ENCODE results near the gene SPATS2L.
A peak's percentile ranks its signal among the peaks of the same experiment; 100 is the strongest.

The SPATS2L gene

GRCh38 chr2:200492656-200493055 is 186.2 kb downstream of the SPATS2L start:
- no peaks in the 10 kb centered on the region for H3K9me3 Mint-ChIP-seq
- no peaks in the 10 kb centered on the region for H3K27me3 Mint-ChIP-seq
- no peak overlapping the region for H3K27ac Mint-ChIP-seq
- H3K36me3 Mint-ChIP-seq (ENCODE audit: low read depth): peaks cover 83% of the 10 kb centered on the region
- intact Hi-C loops (cut with micrococcal nuclease): no loop called here
- no peaks in the 10 kb centered on the region for H3K4me1 Mint-ChIP-seq (ENCODE audit: low read depth)
- H3K4me3 Mint-ChIP-seq: no peak overlapping the region

- Mint-ChIP-seq H3K36me3 (ENCODE audit: low read depth) (peaks cover 97% of the 10 kb centered on the region), H3K27ac (no peak overlapping the region), H3K4me1 (ENCODE audit: low read depth) (no peaks in the 10 kb centered on the region), H3K27me3 (no peaks in the 10 kb centered on the region), H3K4me3 (no peak overlapping the region), H3K9me3 (no peaks in the 10 kb centered on the region)
- intact Hi-C loops (cut with micrococcal nuclease): no loop called here
Measured at GRCh38 chr2:200494048-200494447, 187.6 kb downstream of the SPATS2L start.

DNA sequence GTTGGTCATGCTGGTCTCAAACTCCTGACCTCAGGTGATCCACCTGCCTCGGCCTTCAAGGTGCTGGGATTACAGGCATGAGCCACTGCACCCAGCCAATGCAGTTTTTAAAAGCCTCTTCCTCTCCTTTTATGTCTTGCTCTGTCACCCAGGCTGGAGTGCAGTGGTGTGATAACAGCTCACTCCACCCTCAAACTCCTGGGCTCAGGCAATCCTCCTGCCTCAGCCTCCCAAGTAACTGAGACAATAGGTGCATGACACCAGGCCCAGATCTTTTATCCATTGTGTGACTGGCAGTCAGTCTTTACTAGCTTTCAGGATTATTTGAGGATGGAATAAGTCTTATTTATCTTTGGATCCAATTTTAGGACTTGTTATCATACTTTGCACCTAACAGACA is 190.2 kb downstream of the SPATS2L start:
- intact Hi-C loops (cut with micrococcal nuclease): no loop called here
- H3K4me1 Mint-ChIP-seq (ENCODE audit: low read depth): no peaks in the 10 kb centered on the region
- H3K27ac Mint-ChIP-seq: no peak overlapping the region

DNA sequence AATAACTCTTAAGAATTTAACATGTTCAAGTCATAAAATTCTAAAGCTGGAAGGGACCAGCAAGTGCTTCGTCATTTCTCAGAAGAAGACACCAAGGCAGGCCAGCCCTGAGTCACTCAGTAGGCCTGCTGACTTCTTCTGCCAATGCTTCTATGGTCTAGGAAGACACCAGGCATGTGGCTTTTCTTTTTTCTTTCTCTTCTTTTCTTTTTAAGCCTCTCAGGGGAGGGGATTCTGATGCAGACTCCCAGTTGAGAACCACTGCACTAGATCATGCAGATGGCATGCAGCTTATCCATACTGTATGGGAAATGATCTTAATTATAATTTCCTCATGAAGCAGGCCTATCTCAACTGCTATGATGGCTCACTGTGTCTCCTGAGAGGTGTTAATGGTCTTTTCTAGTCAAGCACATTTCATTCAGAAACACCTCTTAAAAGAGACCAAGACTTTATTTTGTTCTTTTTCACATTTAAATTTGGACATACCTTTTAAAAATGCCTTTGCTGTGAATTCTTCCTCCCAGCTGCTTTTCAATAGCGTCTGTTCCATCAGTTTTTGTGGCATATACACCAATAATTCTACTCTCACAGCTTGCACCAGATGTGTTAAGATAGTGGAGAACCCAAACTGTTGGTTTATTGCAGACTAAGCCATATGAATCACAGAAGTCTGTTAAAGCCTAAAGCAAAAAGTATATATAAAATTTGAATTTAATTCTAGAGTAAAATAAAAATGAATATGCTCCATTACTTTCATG is 192.1 kb downstream of the SPATS2L start:
- H3K9me3 Mint-ChIP-seq: no peaks in the 10 kb centered on the region
- intact Hi-C loops (cut with micrococcal nuclease): no loop called here
- no peak overlapping the region for H3K4me3 Mint-ChIP-seq
- peaks cover 76% of the 10 kb centered on the region for H3K36me3 Mint-ChIP-seq (ENCODE audit: low read depth)
- no peaks in the 10 kb centered on the region for H3K27me3 Mint-ChIP-seq
- H3K4me1 Mint-ChIP-seq (ENCODE audit: low read depth): no peaks in the 10 kb centered on the region
- H3K27ac Mint-ChIP-seq: no peak overlapping the region

More for the DNA sequence above, 190.2 kb downstream of the SPATS2L start:
- Mint-ChIP-seq H3K36me3 (ENCODE audit: low read depth) (peaks cover 77% of the 10 kb centered on the region), H3K9me3 (no peaks in the 10 kb centered on the region), H3K27me3 (no peaks in the 10 kb centered on the region), H3K4me3 (no peak overlapping the region)

GRCh38 chr2:200502196-200502595 is 195.7 kb downstream of the SPATS2L start:
- intact Hi-C loops (cut with micrococcal nuclease): no loop called here
- Mint-ChIP-seq H3K36me3 (ENCODE audit: low read depth) (peaks cover 64% of the 10 kb centered on the region), H3K27me3 (no peaks in the 10 kb centered on the region), H3K9me3 (no peaks in the 10 kb centered on the region), H3K4me1 (ENCODE audit: low read depth) (peaks cover 10% of the 10 kb centered on the region), H3K4me3 (no peak overlapping the region), H3K27ac (no peak overlapping the region)

- no peaks in the 10 kb centered on the region for H3K27me3 Mint-ChIP-seq
- H3K27ac Mint-ChIP-seq: no peak overlapping the region
- no peak overlapping the region for H3K4me3 Mint-ChIP-seq
- H3K4me1 Mint-ChIP-seq (ENCODE audit: low read depth): peaks cover 19% of the 10 kb centered on the region
- H3K36me3 Mint-ChIP-seq (ENCODE audit: low read depth): peaks cover 46% of the 10 kb centered on the region
- H3K9me3 Mint-ChIP-seq: no peaks in the 10 kb centered on the region
- intact Hi-C loops (cut with micrococcal nuclease): no loop called here
Measured at GRCh38 chr2:200506679-200507078, 200.2 kb downstream of the SPATS2L start.

- H3K4me1 Mint-ChIP-seq (ENCODE audit: low read depth): peaks cover 19% of the 10 kb centered on the region
- peaks cover 42% of the 10 kb centered on the region for H3K36me3 Mint-ChIP-seq (ENCODE audit: low read depth)
- no peak overlapping the region for H3K4me3 Mint-ChIP-seq
- no peak overlapping the region for H3K27ac Mint-ChIP-seq
- no peaks in the 10 kb centered on the region for H3K9me3 Mint-ChIP-seq
- no peaks in the 10 kb centered on the region for H3K27me3 Mint-ChIP-seq
- intact Hi-C loops (cut with micrococcal nuclease): no loop called here
Measured at GRCh38 chr2:200507179-200507578, 200.7 kb downstream of the SPATS2L start.

DNA sequence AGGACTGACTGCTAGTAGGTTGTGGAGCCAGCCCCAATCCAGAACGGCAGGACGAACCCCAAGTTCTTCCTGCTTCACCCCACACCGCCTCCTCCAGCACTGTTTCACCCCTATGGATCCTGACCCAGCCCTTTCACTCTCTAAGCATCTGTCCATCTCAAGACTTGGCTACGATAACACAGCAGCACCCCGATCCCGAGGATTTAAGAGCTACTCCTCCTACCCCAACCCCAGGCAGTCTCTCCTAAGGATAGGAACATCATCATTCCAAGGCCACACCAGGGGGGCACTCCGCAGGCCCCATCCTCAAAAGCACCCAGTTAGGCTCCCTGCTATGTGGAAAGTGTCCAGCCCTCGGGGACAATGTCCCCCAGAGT is 202.7 kb downstream of the SPATS2L start:
- H3K9me3 Mint-ChIP-seq: no peaks in the 10 kb centered on the region
- H3K27ac Mint-ChIP-seq: peak overlapping the region; percentile 81
- H3K4me3 Mint-ChIP-seq: peak overlapping the region; percentile 88
- intact Hi-C loops (cut with micrococcal nuclease): no loop called here
- peaks cover 24% of the 10 kb centered on the region for H3K36me3 Mint-ChIP-seq (ENCODE audit: low read depth)
- no peaks in the 10 kb centered on the region for H3K27me3 Mint-ChIP-seq
- peaks cover 19% of the 10 kb centered on the region for H3K4me1 Mint-ChIP-seq (ENCODE audit: low read depth)

GRCh38 chr2:200509612-200510433 is 203.3 kb downstream of the SPATS2L start, which contains the start of gene KCTD18:
KCTD18 (minus strand) TSS chr2:200510068; CDS start chr2:200507016, 3,052 bp downstream.
- Mint-ChIP-seq H3K27ac (peak within 1 kb of the TSS; percentile 81), H3K27me3 (no peaks in the 10 kb centered on the region), H3K4me1 (ENCODE audit: low read depth) (peaks cover 19% of the 10 kb centered on the region), H3K36me3 (ENCODE audit: low read depth) (peaks cover 18% of the 10 kb centered on the region), H3K4me3 (peak within 1 kb of the TSS; percentile 88), H3K9me3 (no peaks in the 10 kb centered on the region)
- intact Hi-C loops (cut with micrococcal nuclease): loop anchor here (1.0 to 5.0 kb wide), 2 partner anchors 16 to 302 kb away; partner anchors contain the start of genes BZW1 and SGO2

GRCh38 chr2:200515155-200515554 is 208.7 kb downstream of the SPATS2L start:
- intact Hi-C loops (cut with micrococcal nuclease): no loop called here
- no peaks in the 10 kb centered on the region for H3K4me1 Mint-ChIP-seq (ENCODE audit: low read depth)
- H3K27ac Mint-ChIP-seq: no peak overlapping the region
- no peaks in the 10 kb centered on the region for H3K27me3 Mint-ChIP-seq
- no peak overlapping the region for H3K4me3 Mint-ChIP-seq
- no peaks in the 10 kb centered on the region for H3K36me3 Mint-ChIP-seq (ENCODE audit: low read depth)
- H3K9me3 Mint-ChIP-seq: peaks cover 8% of the 10 kb centered on the region

GRCh38 chr2:200523158-200523557 is 216.7 kb downstream of the SPATS2L start:
- intact Hi-C loops (cut with micrococcal nuclease): no loop called here
- H3K36me3 Mint-ChIP-seq (ENCODE audit: low read depth): peaks cover 4% of the 10 kb centered on the region

GRCh38 chr2:200523604-200524003 is 217.1 kb downstream of the SPATS2L start:
- Mint-ChIP-seq H3K4me1 (ENCODE audit: low read depth) (peaks cover 17% of the 10 kb centered on the region), H3K36me3 (ENCODE audit: low read depth) (peaks cover 4% of the 10 kb centered on the region), H3K4me3 (no peak overlapping the region), H3K9me3 (no peaks in the 10 kb centered on the region), H3K27me3 (peaks cover 5% of the 10 kb centered on the region), H3K27ac (no peak overlapping the region)
- intact Hi-C loops (cut with micrococcal nuclease): no loop called here

More at GRCh38 chr2:200523158-200523557, 216.7 kb downstream of the SPATS2L start:
- Mint-ChIP-seq H3K4me1 (ENCODE audit: low read depth) (peaks cover 12% of the 10 kb centered on the region), H3K27ac (no peak overlapping the region), H3K27me3 (peaks cover 5% of the 10 kb centered on the region), H3K4me3 (no peak overlapping the region), H3K9me3 (no peaks in the 10 kb centered on the region)

DNA sequence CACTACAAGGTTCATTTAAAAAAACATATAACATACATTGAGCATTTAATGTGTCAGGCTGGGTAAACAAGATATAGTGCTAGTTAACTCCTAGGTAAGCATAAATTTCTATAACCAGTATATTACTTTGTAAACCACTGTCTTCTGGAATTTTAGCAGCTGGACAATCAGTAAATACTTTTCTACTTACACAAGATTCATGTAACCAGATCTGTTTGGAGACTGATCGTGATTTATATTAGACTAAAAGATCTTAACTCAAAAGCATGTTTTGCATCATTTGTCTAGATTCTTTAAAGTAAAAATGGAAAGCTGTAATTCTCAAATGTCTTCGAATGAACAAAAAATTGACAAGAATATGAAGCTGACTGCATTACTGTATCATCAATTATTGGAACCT is 218.6 kb downstream of the SPATS2L start:
- peaks cover 5% of the 10 kb centered on the region for H3K27me3 Mint-ChIP-seq
- H3K36me3 Mint-ChIP-seq (ENCODE audit: low read depth): peaks cover 4% of the 10 kb centered on the region
- intact Hi-C loops (cut with micrococcal nuclease): no loop called here
- no peaks in the 10 kb centered on the region for H3K9me3 Mint-ChIP-seq
- peaks cover 17% of the 10 kb centered on the region for H3K4me1 Mint-ChIP-seq (ENCODE audit: low read depth)
- no peak overlapping the region for H3K27ac Mint-ChIP-seq
- H3K4me3 Mint-ChIP-seq: no peak overlapping the region

GRCh38 chr2:200525551-200525881 is 219.0 kb downstream of the SPATS2L start:
- H3K27me3 Mint-ChIP-seq: peaks cover 5% of the 10 kb centered on the region
- H3K36me3 Mint-ChIP-seq (ENCODE audit: low read depth): peaks cover 4% of the 10 kb centered on the region
- no peaks in the 10 kb centered on the region for H3K9me3 Mint-ChIP-seq
- intact Hi-C loops (cut with micrococcal nuclease): no loop called here
- H3K4me1 Mint-ChIP-seq (ENCODE audit: low read depth): peaks cover 17% of the 10 kb centered on the region
- H3K27ac Mint-ChIP-seq: peak overlapping the region; percentile 82
- H3K4me3 Mint-ChIP-seq: peak overlapping the region; percentile 86
